ENCODE data around the gene SRP54. TPM values are rescaled to one million over a fixed set of nuclear protein-coding genes. Genes with fewer than 3 reads are reported as not detected.

SRP54 gene
- total and polyA plus RNA-seq, 4 donors: 32.6 to 113 (median 38.4) TPM

DNA sequence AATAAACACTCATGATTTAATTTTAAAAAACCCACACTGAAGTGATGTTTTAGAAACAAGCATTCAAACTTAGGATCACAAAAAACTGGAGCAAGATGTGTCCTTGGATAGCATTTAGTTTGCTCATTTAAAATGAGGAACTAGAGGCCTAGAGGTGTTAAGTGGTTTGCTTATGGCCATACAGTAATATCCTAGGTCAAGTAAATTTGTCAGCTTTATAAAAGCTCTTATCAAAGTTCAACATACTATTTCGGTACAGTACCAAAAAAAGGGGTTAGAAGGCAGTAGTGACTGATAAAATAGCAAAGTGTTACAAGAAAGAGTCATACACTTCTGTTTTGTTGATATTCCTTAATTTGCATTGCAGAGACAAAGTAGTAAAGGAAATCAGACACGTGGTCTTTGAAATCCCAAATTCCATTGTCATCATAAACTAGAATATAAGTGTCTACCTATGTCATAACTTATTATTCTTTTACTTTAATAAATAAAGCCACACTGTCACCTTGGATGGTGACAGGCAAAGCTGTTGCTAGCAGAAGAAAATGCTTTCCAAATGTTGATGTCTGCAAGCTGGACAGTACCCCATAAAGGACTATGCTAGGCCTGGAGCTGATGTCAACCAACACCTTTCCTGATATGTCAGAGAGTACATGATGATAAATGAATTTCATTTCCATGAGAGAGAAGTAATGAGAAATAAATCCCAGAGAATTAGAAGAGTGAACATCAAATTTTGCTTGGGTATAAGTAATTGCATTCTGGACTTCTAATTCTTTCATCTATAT is 17.6 kb upstream of the SRP54 start:
- 86% methylated on average over 2 of the region's 2 CpGs for WGBS

More for the DNA sequence above, 17.6 kb upstream of the SRP54 start:
- Histone ChIP-seq H3K27ac (ENCODE audit: low read depth in 1 of 2, low read length in 2 of 2) (no peak overlapping the region), H3K4me3 (ENCODE audit: low read depth in 1 of 3, low read length in 3 of 3) (no peak overlapping the region), H3K9me3 (ENCODE audit: control insufficient read depth in 4 of 4, low read length in 3 of 4) (no peaks in the 10 kb centered on the region), H3K27me3 (ENCODE audit: control insufficient read depth in 4 of 4, insufficient read depth in 4 of 4, low read length in 3 of 4) (no peaks in the 10 kb centered on the region), H3K9ac (ENCODE audit: low read depth in 1 of 2, low read length in 2 of 2) (no peak overlapping the region), H3K4me1 (ENCODE audit: control insufficient read depth in 4 of 4, insufficient read depth in 4 of 4, low read length in 3 of 4) (no peaks in the 10 kb centered on the region), H3K36me3 (ENCODE audit: control insufficient read depth in 4 of 4, insufficient read depth in 3 of 4, low read depth in 1 of 4, low read length in 3 of 4) (peaks cover 2 to 13% (median 11%) of the 10 kb centered on the region in 4 donors)
- no peak for DNase-seq (ENCODE audit: low spot score)
- TF ChIP-seq EGR1 (IDR thresholded peaks at IDR 0.05; ENCODE audit: low read depth in 2 of 2) (no peak), FOXA1 (IDR thresholded peaks at IDR 0.05) (no peak), FOXA2 (IDR thresholded peaks at IDR 0.05) (no peak), HNF4G (IDR thresholded peaks at IDR 0.05) (no peak), YY1 (IDR thresholded peaks at IDR 0.05) (no peak), RXRA (IDR thresholded peaks at IDR 0.05) (no peak), NR2F2 (IDR thresholded peaks at IDR 0.05) (no peak), TAF1 (conservative IDR thresholded peaks at IDR 0.05) (no peak), GABPA (IDR thresholded peaks at IDR 0.05 in 1 of 2, conservative IDR thresholded peaks at IDR 0.05 in 1 of 2) (no peak), RAD21 (IDR thresholded peaks at IDR 0.05) (no peak), HNF4A (conservative IDR thresholded peaks at IDR 0.05) (no peak), JUND (IDR thresholded peaks at IDR 0.05) (no peak), SP1 (IDR thresholded peaks at IDR 0.05) (no peak)
- TF ChIP-seq, protein P1, sequence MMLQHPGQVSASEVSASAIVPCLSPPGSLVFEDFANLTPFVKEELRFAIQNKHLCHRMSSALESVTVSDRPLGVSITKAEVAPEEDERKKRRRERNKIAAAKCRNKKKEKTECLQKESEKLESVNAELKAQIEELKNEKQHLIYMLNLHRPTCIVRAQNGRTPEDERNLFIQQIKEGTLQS (IDR thresholded peaks at IDR 0.05): no peak
- TF ChIP-seq, protein P2, sequence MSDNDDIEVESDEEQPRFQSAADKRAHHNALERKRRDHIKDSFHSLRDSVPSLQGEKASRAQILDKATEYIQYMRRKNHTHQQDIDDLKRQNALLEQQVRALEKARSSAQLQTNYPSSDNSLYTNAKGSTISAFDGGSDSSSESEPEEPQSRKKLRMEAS (IDR thresholded peaks at IDR 0.05): no peak
- TF ChIP-seq, protein P3, sequence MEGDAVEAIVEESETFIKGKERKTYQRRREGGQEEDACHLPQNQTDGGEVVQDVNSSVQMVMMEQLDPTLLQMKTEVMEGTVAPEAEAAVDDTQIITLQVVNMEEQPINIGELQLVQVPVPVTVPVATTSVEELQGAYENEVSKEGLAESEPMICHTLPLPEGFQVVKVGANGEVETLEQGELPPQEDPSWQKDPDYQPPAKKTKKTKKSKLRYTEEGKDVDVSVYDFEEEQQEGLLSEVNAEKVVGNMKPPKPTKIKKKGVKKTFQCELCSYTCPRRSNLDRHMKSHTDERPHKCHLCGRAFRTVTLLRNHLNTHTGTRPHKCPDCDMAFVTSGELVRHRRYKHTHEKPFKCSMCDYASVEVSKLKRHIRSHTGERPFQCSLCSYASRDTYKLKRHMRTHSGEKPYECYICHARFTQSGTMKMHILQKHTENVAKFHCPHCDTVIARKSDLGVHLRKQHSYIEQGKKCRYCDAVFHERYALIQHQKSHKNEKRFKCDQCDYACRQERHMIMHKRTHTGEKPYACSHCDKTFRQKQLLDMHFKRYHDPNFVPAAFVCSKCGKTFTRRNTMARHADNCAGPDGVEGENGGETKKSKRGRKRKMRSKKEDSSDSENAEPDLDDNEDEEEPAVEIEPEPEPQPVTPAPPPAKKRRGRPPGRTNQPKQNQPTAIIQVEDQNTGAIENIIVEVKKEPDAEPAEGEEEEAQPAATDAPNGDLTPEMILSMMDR (IDR thresholded peaks at IDR 0.05; ENCODE audit: low read depth, low read length, missing input control): no peak
- TF ChIP-seq, protein P4, sequence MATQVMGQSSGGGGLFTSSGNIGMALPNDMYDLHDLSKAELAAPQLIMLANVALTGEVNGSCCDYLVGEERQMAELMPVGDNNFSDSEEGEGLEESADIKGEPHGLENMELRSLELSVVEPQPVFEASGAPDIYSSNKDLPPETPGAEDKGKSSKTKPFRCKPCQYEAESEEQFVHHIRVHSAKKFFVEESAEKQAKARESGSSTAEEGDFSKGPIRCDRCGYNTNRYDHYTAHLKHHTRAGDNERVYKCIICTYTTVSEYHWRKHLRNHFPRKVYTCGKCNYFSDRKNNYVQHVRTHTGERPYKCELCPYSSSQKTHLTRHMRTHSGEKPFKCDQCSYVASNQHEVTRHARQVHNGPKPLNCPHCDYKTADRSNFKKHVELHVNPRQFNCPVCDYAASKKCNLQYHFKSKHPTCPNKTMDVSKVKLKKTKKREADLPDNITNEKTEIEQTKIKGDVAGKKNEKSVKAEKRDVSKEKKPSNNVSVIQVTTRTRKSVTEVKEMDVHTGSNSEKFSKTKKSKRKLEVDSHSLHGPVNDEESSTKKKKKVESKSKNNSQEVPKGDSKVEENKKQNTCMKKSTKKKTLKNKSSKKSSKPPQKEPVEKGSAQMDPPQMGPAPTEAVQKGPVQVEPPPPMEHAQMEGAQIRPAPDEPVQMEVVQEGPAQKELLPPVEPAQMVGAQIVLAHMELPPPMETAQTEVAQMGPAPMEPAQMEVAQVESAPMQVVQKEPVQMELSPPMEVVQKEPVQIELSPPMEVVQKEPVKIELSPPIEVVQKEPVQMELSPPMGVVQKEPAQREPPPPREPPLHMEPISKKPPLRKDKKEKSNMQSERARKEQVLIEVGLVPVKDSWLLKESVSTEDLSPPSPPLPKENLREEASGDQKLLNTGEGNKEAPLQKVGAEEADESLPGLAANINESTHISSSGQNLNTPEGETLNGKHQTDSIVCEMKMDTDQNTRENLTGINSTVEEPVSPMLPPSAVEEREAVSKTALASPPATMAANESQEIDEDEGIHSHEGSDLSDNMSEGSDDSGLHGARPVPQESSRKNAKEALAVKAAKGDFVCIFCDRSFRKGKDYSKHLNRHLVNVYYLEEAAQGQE (IDR thresholded peaks at IDR 0.05): no peak
- TF ChIP-seq, protein P5, sequence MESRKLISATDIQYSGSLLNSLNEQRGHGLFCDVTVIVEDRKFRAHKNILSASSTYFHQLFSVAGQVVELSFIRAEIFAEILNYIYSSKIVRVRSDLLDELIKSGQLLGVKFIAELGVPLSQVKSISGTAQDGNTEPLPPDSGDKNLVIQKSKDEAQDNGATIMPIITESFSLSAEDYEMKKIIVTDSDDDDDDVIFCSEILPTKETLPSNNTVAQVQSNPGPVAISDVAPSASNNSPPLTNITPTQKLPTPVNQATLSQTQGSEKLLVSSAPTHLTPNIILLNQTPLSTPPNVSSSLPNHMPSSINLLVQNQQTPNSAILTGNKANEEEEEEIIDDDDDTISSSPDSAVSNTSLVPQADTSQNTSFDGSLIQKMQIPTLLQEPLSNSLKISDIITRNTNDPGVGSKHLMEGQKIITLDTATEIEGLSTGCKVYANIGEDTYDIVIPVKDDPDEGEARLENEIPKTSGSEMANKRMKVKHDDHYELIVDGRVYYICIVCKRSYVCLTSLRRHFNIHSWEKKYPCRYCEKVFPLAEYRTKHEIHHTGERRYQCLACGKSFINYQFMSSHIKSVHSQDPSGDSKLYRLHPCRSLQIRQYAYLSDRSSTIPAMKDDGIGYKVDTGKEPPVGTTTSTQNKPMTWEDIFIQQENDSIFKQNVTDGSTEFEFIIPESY (IDR thresholded peaks at IDR 0.05): no peak

Measured in liver (tissue), 9 donors.